ENCODE data around the gene CDK2AP2. TPM values are rescaled to one million over a fixed set of nuclear protein-coding genes. Genes with fewer than 3 reads are reported as not detected.

CDK2AP2 gene
- total and polyA plus RNA-seq, 9 of the 15 experiments (the other 6 are each of a cell fraction or from before 2014, with no cell fraction given): 4.4 to 47.4 (median 21.7) TPM

- no peak overlapping the region for H3K4me2 ChIP-seq (ENCODE audit: insufficient read depth, low read length)
- ChIA-PET CTCF (ENCODE audit: low intra/inter-chr PET ratio) (no interaction called here), POLR2A (interaction anchor here (0.7 kb wide), 1 partner anchor 664 kb away, joined by 3 read pairs; no protein-coding TSS in a partner anchor)
- H3K4me3 ChIP-seq: no peak overlapping the region
- H3K27ac ChIP-seq (ENCODE audit: extremely low read depth, low read depth, low read length): no peak overlapping the region
- peak overlapping the region in 1 of 2 experiments; percentile 30; a peak in 1 of 4 replicates for H3K9ac ChIP-seq (ENCODE audit: insufficient read depth in 1 of 2, low read depth in 2 of 2, low read length in 2 of 2)
- no peaks in the 10 kb centered on the region for H3K27me3 ChIP-seq (ENCODE audit: control insufficient read depth in 2 of 2, insufficient read depth in 2 of 2, low read length in 2 of 2)
- H3K4me1 ChIP-seq (replicated peaks in 1 of 2; ENCODE audit: control insufficient read depth in 2 of 2, insufficient read depth in 2 of 2, low read length in 2 of 2): peaks cover 11 to 18% of the 10 kb centered on the region in 2 experiments; a peak in 4 of 5 replicates
- H4K20me1 ChIP-seq (replicated peaks; ENCODE audit: control insufficient read depth, insufficient read depth, low read length): no peaks in the 10 kb centered on the region
- intact Hi-C loops (cut with micrococcal nuclease) (no loop called here), in situ Hi-C loops (cut with MboI) (loop anchor here (25.0 kb wide), 1 partner anchor 1144 kb away; the partner anchor contains the start of gene GAL)
- BruUV-seq (replicated peaks): no TSS peak
- 52% methylated on average over 2 of the region's 2 CpGs for WGBS (ENCODE audit: insufficient coverage, low coverage, missing lambda C conversion rate)
- FAIRE-seq (no peak), DNase-seq (ENCODE audit: extremely low read depth in 1 of 4, low spot score in 3 of 4) (no peak), ATAC-seq (no peak)
- H3K9me1 ChIP-seq (ENCODE audit: control insufficient read depth, insufficient read depth, low read length): no peaks in the 10 kb centered on the region
- H3K9me3 ChIP-seq (replicated peaks; ENCODE audit: control insufficient read depth, insufficient read depth, low read depth, low read length): no peaks in the 10 kb centered on the region
- TF ChIP-seq ATF7 (IDR thresholded peaks at IDR 0.05) (no peak), ZFP36 (IDR thresholded peaks at IDR 0.05; ENCODE audit: low read depth, low read length, partially characterized antibody) (peak; percentile 68), SNAPC5 (CRISPR knock-in tag; IDR thresholded peaks at IDR 0.05) (no peak), HDAC6 (IDR thresholded peaks at IDR 0.05; ENCODE audit: low read depth, low read length) (no peak), BCOR (IDR thresholded peaks at IDR 0.05) (peak; percentile 59; the same call in 1 of the 2 replicates), MTA3 (IDR thresholded peaks at IDR 0.05; ENCODE audit: borderline replicate concordance) (no peak)
- H3K79me2 ChIP-seq (ENCODE audit: control insufficient read depth, insufficient read depth, low read length): no peaks in the 10 kb centered on the region
- H3K36me3 ChIP-seq (ENCODE audit: control insufficient read depth, insufficient read depth, low read length): no peaks in the 10 kb centered on the region
- H2AFZ ChIP-seq (ENCODE audit: low read depth, low read length): no peak overlapping the region
Observed at GRCh38 chr11:67543585-67543984, 35.6 kb upstream of the CDK2AP2 start.

GRCh38 chr11:67542971-67543370, 35.0 kb upstream of the CDK2AP2 start:
- 44% methylated on average over 6 of the region's 7 CpGs for WGBS (ENCODE audit: insufficient coverage, low coverage, missing lambda C conversion rate)
- Histone ChIP-seq H3K79me2 (ENCODE audit: control insufficient read depth, insufficient read depth, low read length) (no peaks in the 10 kb centered on the region), H3K27ac (ENCODE audit: extremely low read depth, low read depth, low read length) (no peak overlapping the region), H3K4me2 (ENCODE audit: insufficient read depth, low read length) (no peak overlapping the region), H2AFZ (ENCODE audit: low read depth, low read length) (peak overlapping the region; percentile 65; the same call in 1 of the 2 replicates), H3K9me3 (replicated peaks; ENCODE audit: control insufficient read depth, insufficient read depth, low read depth, low read length) (no peaks in the 10 kb centered on the region), H3K9me1 (ENCODE audit: control insufficient read depth, insufficient read depth, low read length) (no peaks in the 10 kb centered on the region), H3K27me3 (ENCODE audit: control insufficient read depth in 2 of 2, insufficient read depth in 2 of 2, low read length in 2 of 2) (no peaks in the 10 kb centered on the region), H3K4me1 (replicated peaks in 1 of 2; ENCODE audit: control insufficient read depth in 2 of 2, insufficient read depth in 2 of 2, low read length in 2 of 2) (peaks cover 11 to 18% of the 10 kb centered on the region in 2 experiments; a peak in 4 of 5 replicates), H3K36me3 (ENCODE audit: control insufficient read depth, insufficient read depth, low read length) (no peaks in the 10 kb centered on the region), H4K20me1 (replicated peaks; ENCODE audit: control insufficient read depth, insufficient read depth, low read length) (no peaks in the 10 kb centered on the region), H3K9ac (ENCODE audit: insufficient read depth in 1 of 2, low read depth in 2 of 2, low read length in 2 of 2) (peak overlapping the region in 1 of 2 experiments; percentile 30; a peak in 1 of 4 replicates), H3K4me3 (no peak overlapping the region)
- ChIA-PET CTCF (ENCODE audit: low intra/inter-chr PET ratio) (no interaction called here), POLR2A (interaction anchor here (0.7 to 1.3 kb wide), 2 partner anchors 29 to 663 kb away, joined by 3 read pairs; no protein-coding TSS in a partner anchor)
- intact Hi-C loops (cut with micrococcal nuclease): no loop called here
- no TSS peak for BruUV-seq (replicated peaks)
- FAIRE-seq: no peak
- in situ Hi-C loops (cut with MboI): loop anchor here (25.0 kb wide), 1 partner anchor 1144 kb away; the partner anchor contains the start of gene GAL
- peak in 2 of 4 experiments; percentile 11 to 16 for DNase-seq (ENCODE audit: extremely low read depth in 1 of 4, low spot score in 3 of 4)
- TF ChIP-seq ZNF507 (tag; conservative IDR thresholded peaks at IDR 0.05): no peak
- no peak for TF ChIP-seq EP300 (IDR thresholded peaks at IDR 0.05; ENCODE audit: low read length)
- no peak for TF ChIP-seq ZNF143 (CRISPR knock-in tag; IDR thresholded peaks at IDR 0.05)
- no peak for TF ChIP-seq ZNF263 (CRISPR knock-in tag; IDR thresholded peaks at IDR 0.05; ENCODE audit: borderline replicate concordance)
- no peak for TF ChIP-seq ZNF592 (IDR thresholded peaks at IDR 0.05)
- TF ChIP-seq HDAC1 (IDR thresholded peaks at IDR 0.05): no peak
- no peak for ATAC-seq
